Endodermal cell (in vitro differentiated cells): ENCODE measurements around the gene ITGB1BP1. TPM values are rescaled to one million over a fixed set of nuclear protein-coding genes. Genes with fewer than 3 reads are reported as not detected.

ENCODE experiments used
- DNase-seq: peaks from one replicate; pipeline ENCODE4 v3.0.0-alpha.2; 2017
- H3K27ac ChIP-seq: 2 replicates; pipeline ENCODE4 v1.5.1; 2013; ENCODE audit warnings: mild to moderate bottlenecking, low read depth, low read length, moderate library complexity
- H3K27me3 ChIP-seq: 2 replicates; pipeline ENCODE4 v1.6.1; 2013; ENCODE audit warnings: mild to moderate bottlenecking, low read length, moderate library complexity; ENCODE audit not compliant: insufficient read depth, control insufficient read depth, poor library complexity, severe bottlenecking
- H3K36me3 ChIP-seq: 2 replicates; pipeline ENCODE4 v1.7.0; 2013; ENCODE audit warnings: mild to moderate bottlenecking, low read length, moderate library complexity; ENCODE audit not compliant: control insufficient read depth, insufficient read depth
- H3K4me1 ChIP-seq: one replicate; pipeline ENCODE4 v1.7.0; 2013; ENCODE audit warnings: low read length; ENCODE audit not compliant: control insufficient read depth, insufficient read depth
- H3K4me3 ChIP-seq: 2 replicates; pipeline ENCODE4 v1.5.1; 2013; ENCODE audit warnings: mild to moderate bottlenecking, low read length, moderate library complexity
- H3K9ac ChIP-seq: 2 replicates; pipeline ENCODE4 v1.6.1; 2013; ENCODE audit warnings: mild to moderate bottlenecking, low read length, moderate library complexity; ENCODE audit not compliant: poor library complexity, severe bottlenecking; ENCODE audit errors: extremely low read depth
- H3K9me3 ChIP-seq: 2 replicates; pipeline ENCODE4 v1.6.1; 2013; ENCODE audit warnings: mild to moderate bottlenecking, low read length, moderate library complexity; ENCODE audit not compliant: control insufficient read depth
- H3K27ac Mint-ChIP-seq: 2 replicates; pipeline ENCODE4 v1.8.0; 2020; ENCODE audit warnings: mixed read lengths
- H3K27me3 Mint-ChIP-seq: 2 replicates; pipeline ENCODE4 v1.8.0; 2021; ENCODE audit warnings: mild to moderate bottlenecking, mixed read lengths; ENCODE audit not compliant: insufficient read depth
- H3K36me3 Mint-ChIP-seq: 2 replicates; pipeline ENCODE4 v1.8.0; 2020; ENCODE audit warnings: low read depth, mixed read lengths
- H3K4me1 Mint-ChIP-seq: 2 replicates; pipeline ENCODE4 v1.8.0; 2020; ENCODE audit warnings: mixed read lengths
- H3K4me3 Mint-ChIP-seq: 2 replicates; pipeline ENCODE4 v1.8.0; 2020; ENCODE audit warnings: mild to moderate bottlenecking, moderate library complexity, mixed read lengths
- H3K9me3 Mint-ChIP-seq: 2 replicates; pipeline ENCODE4 v1.8.0; 2020; ENCODE audit warnings: mild to moderate bottlenecking, mixed read lengths
- CTCF ChIP-seq: fragments of 200-600 bp; sonication (generic); conservative IDR thresholded peaks from 2 replicates; pipeline ENCODE4 v1.5.0; 2021; ENCODE audit warnings: antibody characterized with exemption, mild to moderate bottlenecking
- WGBS, 2 experiments: methylation state at CpG; one replicate each; pipeline versions ENCODE4 v1.1.5 to v1.1.7; 2013; ENCODE audit warnings: missing lambda C conversion rate in 2 of 2, mixed read lengths in 1 of 2; ENCODE audit not compliant: insufficient coverage in 1 of 2, insufficient read length in 1 of 2; 5-methylcytosine and 5-hydroxymethylcytosine counted together
- long read RNA-seq, 4 experiments: library from polyadenylated mRNA in 2 of 4; library from RNA in 1 of 4; library from capped mRNA in 1 of 4; stranded (forward) in 3 of 4; unstranded in 1 of 4; transcript quantifications; one replicate each; pipeline ENCODE4 v2.0.0, GENCODE V29; 2020 to 2021; ENCODE audit warnings: inconsistent platforms in 1 of 4
- polyA plus RNA-seq, 2 experiments: library from polyadenylated mRNA; stranded (reverse); fragments of 50-300 nt; gene quantifications; one replicate each; pipeline ENCODE4 v1.2.3, GENCODE V29; 2013
- total RNA-seq, 2 donors: library from RNA; stranded (reverse); fragmentation: NEBNext Ultra II Directional in 1 of 2; extraction: Animal tissue kit (Norgen Biotek cat#: 25700) in 1 of 2; gene quantifications; 2 replicates in 1 of 2; 3 replicates in 1 of 2; pipeline ENCODE4 v1.2.1, GENCODE V29; 2021

The ITGB1BP1 gene, protein sequence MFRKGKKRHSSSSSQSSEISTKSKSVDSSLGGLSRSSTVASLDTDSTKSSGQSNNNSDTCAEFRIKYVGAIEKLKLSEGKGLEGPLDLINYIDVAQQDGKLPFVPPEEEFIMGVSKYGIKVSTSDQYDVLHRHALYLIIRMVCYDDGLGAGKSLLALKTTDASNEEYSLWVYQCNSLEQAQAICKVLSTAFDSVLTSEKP
- 10 to 100 TPM; 34.9 to 58.9 TPM for total RNA-seq
- polyA plus RNA-seq (2013, experiment 1 of 2), result 42.8 TPM
- 47.2 TPM for polyA plus RNA-seq (2013, experiment 2 of 2)
- long read RNA-seq, experiment 1, transcript ITGB1BP1-202 (7 exons, 1,963 nt), result major isoform, 7 of 15 reads
- long read RNA-seq, experiment 1, partial matches to known transcripts, result 1 of 15 reads
- long read RNA-seq, experiment 1, other reads (novel, unspliced or antisense), result 4 of 15 reads
- long read RNA-seq, experiment 2, full-length matches to known transcripts, result 21 of 39 reads
- long read RNA-seq, experiment 2, partial matches to known transcripts, result 5 of 39 reads
- long read RNA-seq, experiment 2, other reads (novel, unspliced or antisense), result 13 of 39 reads
- long read RNA-seq, experiment 3, full-length matches to known transcripts, result 16 of 49 reads
- long read RNA-seq, experiment 3, partial matches to known transcripts, result 5 of 49 reads
- long read RNA-seq, experiment 3, other reads (novel, unspliced or antisense), result 28 of 49 reads
- long read RNA-seq, experiment 4, full-length matches to known transcripts, result 35 of 50 reads
- long read RNA-seq, experiment 4, partial matches to known transcripts, result 1 of 50 reads
- long read RNA-seq, experiment 4, other reads (novel, unspliced or antisense), result 14 of 50 reads

DNA sequence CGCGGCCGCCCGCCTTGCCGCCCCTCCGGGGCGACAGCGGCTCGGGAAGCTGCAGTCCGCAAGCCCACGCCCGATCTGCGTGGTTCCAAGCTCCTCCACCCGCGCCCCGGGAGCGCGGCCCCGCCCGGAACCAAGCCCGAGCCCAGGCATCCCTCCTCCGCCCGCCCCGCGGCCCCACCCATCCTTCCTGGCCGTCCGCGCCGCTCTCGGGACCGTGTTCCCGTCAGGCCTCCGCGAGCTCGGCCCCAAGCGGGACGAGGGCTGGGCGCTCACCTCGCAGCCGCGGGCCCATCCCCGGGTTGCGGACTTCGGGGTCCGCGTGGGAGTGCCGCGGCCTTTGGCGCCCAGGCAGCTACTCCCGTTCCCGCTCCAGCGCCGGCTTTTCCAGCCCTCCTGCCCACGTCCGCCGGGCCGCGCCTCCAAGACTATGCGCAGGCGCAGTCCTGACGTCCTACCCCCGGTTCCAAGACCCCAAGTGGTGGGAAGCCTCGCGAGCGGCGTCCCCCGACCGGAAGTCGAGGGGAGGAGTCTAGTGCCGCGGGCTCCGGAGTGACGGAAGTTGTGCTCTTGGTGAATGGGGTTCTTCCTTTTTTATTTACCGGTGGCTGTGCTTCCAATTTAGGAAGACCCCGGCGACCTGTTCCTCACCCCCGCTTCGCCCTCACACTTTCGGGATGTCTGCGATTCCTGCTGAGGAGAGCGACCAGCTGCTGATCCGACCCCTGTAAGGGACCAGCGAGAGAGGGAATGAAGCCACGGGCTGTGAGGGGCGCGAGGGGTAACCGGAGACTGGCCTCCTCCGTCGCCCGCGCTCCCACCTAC is at the start of gene ITGB1BP1, which contains the start of gene CPSF3:
ITGB1BP1 (minus strand) TSS at position 429 of the 822 bp plus-strand sequence. CDS start 4,831 bp downstream, outside the sequence.
CPSF3 (plus strand) TSS at position 555 of the 822 bp plus-strand sequence; CDS start at position 675, 120 bp downstream.
- DNase-seq, result peak; percentile 99
- H3K27ac Mint-ChIP-seq, result peak within 1 kb of the TSS; percentile 92
- H3K9me3 Mint-ChIP-seq, result no peaks in the 10 kb centered on the region
- 0% methylated on average over 26 to 91 of the region's 91 CpGs for WGBS, 2 experiments
- TF ChIP-seq CTCF, result no peak
- Histone ChIP-seq H3K4me1 (peaks cover 13% of the 10 kb centered on the region), H3K9ac (peak within 1 kb of the TSS; percentile 77), H3K27ac (peak within 1 kb of the TSS; percentile 82), H3K9me3 (no peaks in the 10 kb centered on the region), H3K36me3 (peaks cover 4% of the 10 kb centered on the region), H3K27me3 (no peaks in the 10 kb centered on the region), H3K4me3 (peak within 1 kb of the TSS; percentile 92)
- H3K4me3 Mint-ChIP-seq, result no peak within 1 kb of the TSS
- H3K4me1 Mint-ChIP-seq, result peaks cover 13% of the 10 kb centered on the region
- no peaks in the 10 kb centered on the region for H3K36me3 Mint-ChIP-seq
- peaks cover 10% of the 10 kb centered on the region for H3K27me3 Mint-ChIP-seq

DNA sequence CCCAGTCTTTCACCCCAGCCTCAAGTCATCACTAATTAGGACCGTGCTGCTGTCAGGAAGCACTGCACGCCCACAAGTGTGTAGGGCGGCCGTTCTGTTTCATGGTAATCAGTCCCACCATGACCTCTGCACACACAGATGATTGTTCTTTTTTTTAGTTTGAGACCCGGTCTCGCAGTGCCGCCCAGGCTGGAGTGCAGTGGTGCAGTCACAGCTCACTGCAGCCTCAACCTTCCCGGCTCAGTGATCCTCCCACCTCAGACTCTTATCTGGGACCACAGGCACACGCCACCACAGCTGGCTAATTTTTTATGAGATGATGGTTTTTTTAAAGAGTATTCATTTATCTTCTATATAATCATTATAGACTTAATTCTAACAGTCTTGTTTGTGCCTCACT is 49.2 kb upstream of the ITGB1BP1 start:
- H3K4me1 Mint-ChIP-seq, result peaks cover 15% of the 10 kb centered on the region
- no peak for DNase-seq
- no peaks in the 10 kb centered on the region for H3K27me3 Mint-ChIP-seq
- TF ChIP-seq CTCF, result no peak
- Histone ChIP-seq H3K36me3 (peaks cover 47% of the 10 kb centered on the region), H3K27ac (no peak overlapping the region), H3K27me3 (no peaks in the 10 kb centered on the region), H3K9ac (no peak overlapping the region), H3K9me3 (peaks cover 14% of the 10 kb centered on the region), H3K4me1 (no peaks in the 10 kb centered on the region), H3K4me3 (no peak overlapping the region)
- peaks cover 48% of the 10 kb centered on the region for H3K36me3 Mint-ChIP-seq
- H3K4me3 Mint-ChIP-seq, result no peak overlapping the region
- no peak overlapping the region for H3K27ac Mint-ChIP-seq
- 83 to 95% methylated on average over 2 to 8 of the region's 9 CpGs for WGBS, 2 experiments
- H3K9me3 Mint-ChIP-seq, result peaks cover 15% of the 10 kb centered on the region

GRCh38 chr2:9471206-9471605 is 47.9 kb upstream of the ITGB1BP1 start:
- Histone ChIP-seq H3K27me3 (no peaks in the 10 kb centered on the region), H3K9me3 (peaks cover under 1% of the 10 kb centered on the region), H3K4me1 (no peaks in the 10 kb centered on the region), H3K9ac (no peak overlapping the region), H3K27ac (no peak overlapping the region), H3K4me3 (no peak overlapping the region), H3K36me3 (peaks cover 43% of the 10 kb centered on the region)
- DNase-seq, result no peak
- Mint-ChIP-seq H3K27me3 (no peaks in the 10 kb centered on the region), H3K4me1 (peaks cover 10% of the 10 kb centered on the region), H3K4me3 (no peak overlapping the region), H3K27ac (no peak overlapping the region), H3K9me3 (peaks cover 2% of the 10 kb centered on the region), H3K36me3 (peaks cover 36% of the 10 kb centered on the region)
- WGBS, 2 experiments, result 98% methylated on average over 4 to 5 of the region's 5 CpGs
- no peak for TF ChIP-seq CTCF
